ENCODE measurements around the gene TULP4.

The TULP4 gene

DNA sequence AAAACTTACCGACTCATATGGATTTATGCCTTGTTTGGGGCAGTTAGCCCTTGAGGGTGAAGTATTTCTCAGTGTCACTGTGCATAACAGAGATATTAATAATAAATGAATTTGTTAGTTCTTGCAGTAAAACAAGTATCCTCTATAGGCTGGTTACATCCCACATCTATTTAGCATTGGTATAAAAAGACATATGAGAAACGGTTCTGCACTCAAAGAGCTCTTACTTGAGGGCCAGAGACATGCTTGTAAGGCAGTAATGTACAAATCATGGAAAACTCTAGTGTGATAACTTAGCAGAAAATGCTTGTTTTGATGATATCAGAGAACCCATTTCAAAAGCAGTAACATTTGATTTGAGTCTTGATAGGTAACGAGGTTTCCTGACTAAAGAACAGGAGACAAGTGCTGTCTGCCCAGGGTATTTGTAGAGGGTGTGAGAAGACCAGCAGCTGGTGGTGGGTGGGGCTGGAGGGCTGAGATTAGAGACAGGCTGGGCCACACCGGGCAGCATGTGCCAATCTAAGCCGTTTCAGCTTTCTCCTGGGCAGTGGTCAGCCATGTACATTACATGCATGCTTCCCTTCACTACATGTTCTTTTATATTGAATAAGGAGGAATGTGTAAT, 46.3 kb downstream of the TULP4 start:
- peak in 1 of 14 donors; percentile 43 for DNase-seq

DNA sequence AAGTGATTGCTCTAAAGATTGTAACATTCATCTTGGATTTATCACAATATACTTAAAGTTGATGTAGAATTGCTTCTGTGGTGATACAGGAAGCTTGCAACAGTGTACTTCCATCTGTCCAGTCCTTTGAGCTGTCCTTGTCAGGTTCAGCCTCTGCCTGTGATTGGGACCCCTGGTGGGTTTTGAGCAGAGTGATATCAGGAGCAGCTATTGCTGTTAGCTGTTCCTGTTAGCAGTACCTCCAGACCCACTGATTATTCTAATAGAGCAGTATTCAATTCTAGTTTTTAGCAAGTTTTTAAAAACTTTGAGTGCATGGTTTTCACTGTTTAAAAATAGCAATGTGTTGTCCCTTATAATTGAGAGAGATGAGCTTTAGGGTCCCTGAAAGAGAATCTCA, 48.8 kb downstream of the TULP4 start:
- DNase-seq = peak in 1 of 14 donors; percentile 31

DNA sequence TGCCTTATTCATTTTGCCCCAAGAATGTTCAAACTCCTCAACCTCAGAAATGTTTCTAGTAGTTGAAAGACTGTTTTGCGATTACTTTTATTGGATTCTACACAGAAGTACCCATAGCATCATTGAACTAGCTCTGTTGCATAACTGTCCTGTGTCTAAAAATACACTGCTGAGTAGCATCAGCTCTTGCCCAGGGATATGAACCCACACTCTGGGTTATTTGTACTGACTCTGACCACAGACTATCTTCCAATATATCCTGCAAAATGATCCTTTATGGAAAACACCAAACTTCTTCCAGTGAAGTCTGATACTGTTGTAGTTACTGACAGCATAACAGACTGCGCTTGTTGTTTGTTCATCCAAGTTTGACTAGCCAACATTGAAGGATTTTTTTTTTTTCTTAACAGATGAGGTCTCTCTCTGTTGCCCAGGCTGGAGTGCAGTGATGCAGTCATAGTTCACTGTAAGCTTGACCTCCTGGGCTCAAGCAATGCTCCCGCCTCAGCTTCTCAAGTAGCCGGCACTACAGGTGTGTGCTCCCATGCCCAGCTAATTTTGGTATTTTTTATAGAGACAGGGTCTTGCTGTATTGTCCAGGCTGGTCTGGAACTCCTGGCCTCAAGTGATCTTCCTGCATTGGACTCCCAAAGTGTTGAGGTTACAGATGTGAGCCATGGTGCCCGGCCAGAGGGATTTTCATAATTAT, 49.9 kb downstream of the TULP4 start:
- DNase-seq = peak in 1 of 14 donors; percentile 60

DNA sequence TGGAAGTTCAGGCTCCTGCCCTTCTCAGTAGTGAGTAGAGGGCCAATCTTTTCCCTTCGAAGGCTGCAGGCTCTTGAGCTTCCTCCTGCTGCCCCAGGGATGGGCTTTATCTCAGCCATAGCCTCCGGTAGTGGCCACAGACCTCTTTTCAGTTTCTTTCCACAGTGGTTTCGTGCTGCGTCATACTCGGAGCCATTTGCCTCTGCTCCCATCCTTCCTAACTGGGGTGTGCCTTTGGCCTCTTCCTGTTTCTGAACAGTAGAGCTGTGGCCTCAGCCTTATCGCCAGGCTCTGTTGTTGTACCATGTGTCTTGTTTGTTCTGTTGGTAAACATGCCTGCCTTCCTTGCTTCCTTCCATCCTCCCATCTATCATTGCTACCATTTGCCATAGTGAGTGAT, 54.1 kb downstream of the TULP4 start:
- DNase-seq = no peak

DNA sequence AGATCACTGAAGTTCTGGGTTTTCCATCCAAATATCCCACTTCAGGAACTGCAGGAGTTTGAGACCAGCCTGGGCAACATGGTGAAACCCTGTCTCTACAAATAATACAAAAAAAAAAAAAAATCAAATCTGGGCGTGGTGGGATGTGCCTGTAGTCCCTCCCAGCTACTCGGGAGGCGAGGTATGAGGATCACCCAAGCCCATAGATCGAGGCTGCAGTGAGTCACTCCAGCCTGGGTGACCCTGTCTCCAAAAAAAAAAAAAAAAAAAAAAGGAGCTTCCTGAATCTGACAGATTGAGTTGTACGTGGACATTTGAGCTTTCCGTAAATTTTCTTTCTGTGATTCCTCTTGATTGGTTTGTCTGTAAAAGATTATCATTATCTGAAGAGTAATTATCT, 55.6 kb downstream of the TULP4 start:
- no peak for DNase-seq

DNA sequence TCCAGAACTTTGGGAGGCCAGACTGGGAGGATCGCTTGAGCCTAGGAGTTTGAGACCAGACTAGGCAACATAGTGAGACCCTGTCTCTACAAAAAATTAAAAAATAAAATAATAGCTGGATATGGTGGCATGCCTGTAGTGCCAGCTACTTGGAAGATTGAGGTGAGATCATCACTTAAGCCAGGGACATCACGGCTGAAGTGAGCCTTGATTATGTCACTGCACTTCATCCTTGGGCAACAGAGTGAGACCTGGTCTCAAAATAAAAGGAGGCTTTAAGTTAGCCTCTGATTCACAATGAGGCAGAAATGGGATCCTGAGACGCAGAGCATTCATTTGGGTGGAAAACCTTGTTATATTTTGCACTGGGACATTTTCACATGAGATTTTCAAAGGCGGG, 57.0 kb downstream of the TULP4 start:
- DNase-seq = no peak

DNA sequence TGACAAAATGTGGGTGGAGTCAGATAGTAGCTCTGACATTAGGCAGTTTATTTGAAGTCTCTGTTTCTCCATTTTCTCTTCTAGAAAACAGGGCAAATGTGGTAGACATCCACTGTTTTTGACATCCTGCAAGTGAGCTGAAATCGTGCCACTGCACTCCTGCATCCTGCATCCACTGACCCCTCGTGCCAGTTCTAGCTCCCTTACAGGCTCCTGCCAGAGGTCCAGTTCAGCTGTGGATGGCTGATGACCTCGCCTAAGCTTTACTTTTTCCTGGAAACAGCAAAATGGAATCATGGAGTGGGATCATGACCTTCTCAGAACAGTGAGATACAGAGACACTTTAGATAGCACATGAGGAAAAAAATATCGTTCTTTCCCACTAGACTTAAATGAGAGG, 58.5 kb downstream of the TULP4 start:
- no peak for DNase-seq

DNA sequence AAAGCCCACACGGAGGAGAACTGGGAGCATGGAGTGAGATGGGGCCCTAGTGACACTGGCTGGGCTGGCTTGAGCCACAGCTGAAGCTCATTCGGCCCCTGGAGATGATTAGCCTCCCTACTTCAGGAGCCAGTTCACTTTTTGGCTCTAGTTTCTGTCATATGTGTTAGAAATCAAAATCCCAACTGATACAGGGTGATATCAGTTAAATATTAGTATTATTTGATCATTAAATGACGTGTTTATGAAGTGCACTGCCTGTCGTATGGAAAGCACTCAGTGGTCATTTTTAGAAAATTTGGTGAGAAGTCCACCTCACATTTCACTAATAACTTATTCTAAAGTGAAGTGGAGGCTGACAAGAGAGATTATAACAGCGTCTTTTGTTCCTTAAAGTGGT, 59.0 kb downstream of the TULP4 start:
- no peak for DNase-seq

DNA sequence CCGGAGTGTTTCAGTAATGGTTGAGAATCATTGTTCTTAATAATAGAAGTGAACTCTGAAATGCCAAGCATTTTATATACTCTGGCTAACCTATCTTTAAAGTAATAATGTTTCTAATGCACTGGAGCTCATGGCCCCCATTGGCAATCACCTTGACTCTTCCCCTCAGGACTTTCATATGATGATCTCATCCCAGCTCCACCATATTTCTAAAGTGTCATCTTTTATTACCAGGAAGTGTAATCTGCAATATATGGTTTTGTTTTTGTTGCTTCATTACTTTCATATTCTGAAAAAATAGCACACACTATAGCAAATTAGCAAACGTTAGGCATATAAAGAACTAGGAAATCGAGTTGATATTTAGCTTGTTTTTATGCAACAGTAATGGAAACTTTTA, 60.3 kb downstream of the TULP4 start:
- no peak for DNase-seq

DNA sequence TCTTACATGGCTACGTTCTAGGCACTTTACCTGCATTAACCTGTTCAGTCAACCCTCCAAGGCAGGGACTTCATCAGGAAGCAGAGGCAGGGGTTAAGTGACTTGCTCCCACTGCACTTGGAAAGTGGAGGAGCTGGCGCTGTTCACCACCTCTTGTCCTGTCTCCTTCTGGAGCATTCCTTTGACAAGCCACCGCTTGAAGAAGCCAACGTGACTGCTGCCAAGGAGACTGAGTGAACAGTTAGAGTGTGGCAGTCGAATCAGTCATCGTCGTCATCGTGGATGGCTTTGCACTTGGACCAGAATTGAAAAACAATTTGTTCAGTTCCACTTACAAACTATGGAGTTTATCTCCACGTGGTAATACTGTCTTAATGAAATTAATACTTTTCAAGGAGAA, 60.9 kb downstream of the TULP4 start:
- no peak for DNase-seq

DNA sequence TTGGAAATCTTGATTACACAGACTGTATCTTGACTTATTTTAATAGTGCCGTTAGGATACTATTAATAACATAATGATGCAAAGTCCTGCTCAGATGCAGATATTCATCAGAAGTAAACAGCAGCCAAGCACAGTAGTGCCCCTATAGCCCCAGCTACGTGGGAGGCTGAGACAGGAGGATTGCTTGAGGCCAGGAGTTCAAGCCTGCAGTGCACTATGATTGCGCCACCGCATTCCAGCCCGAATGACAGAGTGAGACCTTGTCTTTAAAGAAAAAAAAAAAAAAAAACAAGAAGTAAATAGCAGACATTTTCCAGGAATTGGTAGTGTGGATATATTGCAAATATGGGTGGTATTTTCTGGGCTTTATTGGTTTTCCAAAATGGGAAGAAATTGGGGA, 61.8 kb downstream of the TULP4 start:
- DNase-seq = no peak

DNA sequence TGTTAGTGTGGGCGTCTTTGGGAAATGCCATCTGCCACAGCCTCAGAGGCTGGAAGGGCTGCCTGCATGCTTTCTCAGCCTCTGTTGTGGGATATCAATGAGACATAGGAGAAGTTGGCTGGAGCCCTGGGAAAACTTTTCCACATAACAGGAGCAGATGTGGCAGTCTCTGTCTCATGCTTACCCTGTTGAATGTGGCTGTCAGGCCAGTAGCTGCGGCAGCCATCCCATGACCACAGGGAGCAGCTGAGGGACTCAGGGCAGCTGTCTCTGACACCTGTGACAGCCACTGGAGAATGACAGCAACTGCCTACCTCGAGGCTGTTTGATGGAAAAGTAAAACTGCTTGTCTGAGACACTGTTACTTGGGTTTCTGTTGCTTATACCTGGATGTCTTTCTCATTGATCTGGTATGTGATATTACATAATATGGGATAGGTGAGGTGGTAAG, 64.4 kb downstream of the TULP4 start:
- peak in 2 of 14 donors; percentile 39 to 44 for DNase-seq

DNA sequence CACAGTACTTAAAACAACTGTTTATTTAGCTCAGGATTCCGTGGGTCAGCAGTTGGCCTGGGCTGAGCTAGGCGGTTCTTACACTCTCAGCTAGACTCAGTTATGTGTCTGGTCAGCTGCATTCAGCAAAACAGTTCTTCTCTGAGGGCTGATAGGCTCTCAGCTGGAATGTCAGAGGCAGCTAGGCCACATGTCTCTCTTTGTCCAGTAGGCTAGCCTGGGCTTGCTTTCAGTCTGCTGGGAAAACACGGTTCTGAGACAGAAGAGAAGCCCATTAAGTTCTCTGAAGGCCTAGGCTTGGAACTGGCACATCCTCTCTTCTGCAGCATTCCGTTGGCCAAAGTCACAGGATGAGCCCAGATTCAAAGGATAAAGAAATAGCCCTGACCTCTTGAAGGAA, 65.6 kb downstream of the TULP4 start:
- DNase-seq = peak in 6 of 14 donors; percentile 26 to 60 (median 33)

DNA sequence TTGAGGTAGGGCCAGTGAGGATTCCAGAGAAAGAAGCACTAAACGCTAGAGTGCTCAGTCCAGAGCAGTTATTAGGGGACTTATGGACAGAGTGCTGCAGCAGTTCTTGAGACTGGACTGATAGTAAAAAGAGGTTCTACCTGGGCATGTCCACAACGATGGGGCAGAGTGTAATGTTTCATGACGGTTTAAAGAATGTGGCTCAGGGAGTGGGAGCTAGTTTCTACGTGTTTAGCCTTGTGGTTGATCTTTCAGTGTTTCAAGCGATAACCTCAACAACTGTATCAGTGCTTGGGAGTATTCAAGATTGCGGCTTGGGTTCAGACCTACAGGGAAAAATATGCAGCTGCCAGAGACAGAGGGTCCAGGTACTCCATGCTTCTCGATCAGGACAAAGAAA, 67.1 kb downstream of the TULP4 start:
- DNase-seq = no peak

DNA sequence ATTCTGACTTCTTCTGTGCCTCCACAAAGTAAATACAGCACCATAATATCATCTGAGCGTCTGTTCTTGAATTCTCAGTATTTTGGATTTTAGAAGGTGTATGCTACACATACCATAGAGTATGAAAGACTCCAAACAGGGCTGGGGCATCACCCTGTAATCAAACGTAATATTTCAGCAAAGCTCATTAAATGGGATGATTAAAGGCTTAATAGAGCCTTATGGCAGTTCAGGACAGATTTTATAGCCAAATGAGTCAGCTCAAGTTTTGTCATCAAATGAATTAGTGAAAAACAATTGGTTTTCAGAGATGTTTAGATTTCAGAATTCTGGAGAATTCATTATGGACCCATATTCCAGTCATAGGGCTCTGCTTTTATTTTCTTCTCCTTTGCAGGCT, 68.9 kb downstream of the TULP4 start:
- DNase-seq = no peak

DNA sequence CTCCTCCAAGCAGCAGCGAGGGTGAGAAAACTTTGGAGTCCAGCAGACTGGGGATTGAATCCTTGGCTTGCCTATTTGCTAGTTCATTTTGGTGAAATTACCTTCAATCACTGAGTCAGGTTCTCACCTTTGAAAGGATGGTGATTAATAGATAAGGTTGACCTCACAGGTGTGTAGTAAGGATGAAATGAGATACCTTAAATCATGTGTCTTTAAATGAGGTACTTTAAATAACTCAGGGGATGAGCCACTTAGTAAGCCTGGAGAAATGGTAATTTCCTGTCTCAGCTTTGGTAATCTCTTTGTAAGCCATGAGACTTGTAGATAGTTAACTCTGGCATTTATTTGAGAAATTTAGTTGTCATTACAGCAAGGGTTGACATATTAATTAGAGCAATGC, 70.2 kb downstream of the TULP4 start:
- DNase-seq = no peak

DNA sequence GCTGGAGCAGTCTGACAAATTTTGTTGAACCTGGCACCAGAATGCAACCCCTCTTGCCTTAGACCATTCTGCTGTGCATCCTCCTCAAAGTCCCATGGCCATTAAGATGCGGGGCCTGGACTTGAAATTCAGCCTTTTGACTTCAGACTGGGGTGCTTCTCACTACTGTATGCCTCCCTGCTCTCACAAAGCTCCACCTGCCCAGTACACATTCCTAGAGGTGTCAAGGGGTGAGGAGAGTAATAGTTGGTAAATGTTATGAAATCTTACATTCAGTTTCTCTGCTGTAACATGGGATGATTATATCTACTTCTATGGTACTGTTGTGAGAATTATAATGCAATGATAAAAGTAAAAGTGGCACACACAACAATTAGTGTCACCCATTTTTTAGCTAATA, 70.8 kb downstream of the TULP4 start:
- DNase-seq = no peak

DNA sequence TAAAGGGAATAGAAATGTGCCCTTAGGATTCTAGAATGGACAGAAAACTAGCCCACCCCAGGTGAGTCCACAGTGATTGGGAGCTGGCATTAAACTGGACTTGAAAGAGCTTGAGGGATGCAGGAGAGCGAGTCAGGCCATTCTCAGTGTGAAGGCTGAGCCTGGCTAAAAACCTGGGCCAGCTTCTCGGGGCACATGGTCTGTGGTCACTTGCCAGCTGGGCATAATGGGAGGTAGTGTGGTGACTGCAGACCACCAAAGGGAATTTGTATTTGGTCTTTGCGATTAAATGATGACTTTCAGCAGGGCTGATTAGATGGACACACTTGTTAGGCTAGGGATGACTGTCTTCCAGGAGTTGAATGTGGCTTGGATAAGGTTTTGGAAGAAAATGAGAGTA, 71.3 kb downstream of the TULP4 start:
- DNase-seq = no peak

DNA sequence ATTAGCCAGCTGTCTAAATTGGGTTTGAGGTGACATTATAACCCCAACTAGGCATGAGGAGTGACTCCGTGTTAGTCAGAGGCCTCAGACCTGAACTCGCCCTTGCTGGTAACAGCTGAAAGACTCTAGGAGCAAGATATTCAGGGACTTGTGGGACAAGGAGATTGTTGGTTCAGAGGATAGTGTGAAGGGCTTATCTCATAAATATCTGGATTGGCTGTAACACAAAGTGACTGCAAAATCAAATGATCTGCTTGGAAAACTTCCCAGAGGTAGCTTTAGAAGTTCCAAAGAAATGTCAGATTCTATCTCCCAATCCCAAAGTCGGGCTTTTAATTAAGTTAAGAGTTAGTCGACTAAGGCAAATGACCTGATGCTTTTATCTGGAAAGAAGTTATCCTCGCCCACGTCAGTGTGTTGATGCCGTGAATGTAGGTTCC, 72.4 kb downstream of the TULP4 start:
- no peak for DNase-seq

DNA sequence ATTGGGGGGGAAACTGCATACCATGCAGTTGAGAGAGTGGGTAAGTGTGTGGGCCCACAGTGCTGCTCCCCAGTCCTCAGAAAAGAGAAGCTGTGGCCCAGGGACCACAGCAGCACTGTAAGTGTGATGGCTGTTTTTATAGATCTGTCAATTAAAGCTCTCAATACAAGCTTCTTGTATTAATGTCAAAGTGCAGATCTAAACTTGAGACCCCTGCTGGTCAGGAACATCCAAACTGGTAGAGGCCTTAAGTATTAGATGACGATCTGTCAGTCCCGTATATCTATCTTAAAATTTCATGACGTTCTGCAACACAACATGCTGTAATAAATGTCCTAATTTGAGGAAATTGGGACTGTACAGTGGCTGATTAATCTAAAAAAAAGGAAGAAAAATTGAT, 74.8 kb downstream of the TULP4 start:
- no peak for DNase-seq

DNA sequence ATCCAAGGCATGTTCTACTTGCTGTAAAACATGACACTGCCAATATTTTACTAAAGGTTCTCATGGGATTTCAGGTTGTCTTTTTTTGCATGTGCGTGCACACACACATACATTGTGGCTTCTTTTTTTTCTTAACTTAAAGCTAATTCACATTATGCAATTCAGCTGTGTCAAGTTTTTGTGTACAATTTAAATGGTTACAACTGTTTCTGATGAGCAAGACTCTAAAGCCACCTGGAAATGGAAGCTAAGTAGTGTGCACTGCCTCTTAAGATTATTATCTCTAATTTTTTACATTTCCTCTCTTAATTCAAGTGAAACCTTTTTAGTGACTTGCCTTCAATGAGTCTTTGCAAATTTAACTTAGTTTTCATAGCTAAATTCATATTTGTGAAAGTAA, 75.3 kb downstream of the TULP4 start:
- no peak for DNase-seq

DNA sequence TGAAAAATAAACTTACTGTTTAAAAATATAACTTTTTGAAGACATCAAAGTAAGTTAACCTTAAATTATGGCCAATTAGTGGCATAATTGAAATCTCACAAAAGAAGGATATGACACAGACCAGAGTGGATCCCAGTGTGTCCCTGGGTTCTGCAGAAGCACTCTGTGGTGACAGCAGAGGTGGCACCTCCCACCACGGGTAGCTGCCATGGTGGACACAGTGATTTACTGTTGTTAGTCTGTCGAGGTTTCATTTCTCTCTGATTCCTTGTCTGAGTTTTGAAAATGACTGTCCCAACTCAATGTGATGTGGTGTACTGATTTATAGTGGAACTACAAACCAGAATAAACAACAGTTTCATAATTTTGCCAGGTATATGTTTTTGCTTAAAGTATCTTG, 76.5 kb downstream of the TULP4 start:
- no peak for DNase-seq

DNA sequence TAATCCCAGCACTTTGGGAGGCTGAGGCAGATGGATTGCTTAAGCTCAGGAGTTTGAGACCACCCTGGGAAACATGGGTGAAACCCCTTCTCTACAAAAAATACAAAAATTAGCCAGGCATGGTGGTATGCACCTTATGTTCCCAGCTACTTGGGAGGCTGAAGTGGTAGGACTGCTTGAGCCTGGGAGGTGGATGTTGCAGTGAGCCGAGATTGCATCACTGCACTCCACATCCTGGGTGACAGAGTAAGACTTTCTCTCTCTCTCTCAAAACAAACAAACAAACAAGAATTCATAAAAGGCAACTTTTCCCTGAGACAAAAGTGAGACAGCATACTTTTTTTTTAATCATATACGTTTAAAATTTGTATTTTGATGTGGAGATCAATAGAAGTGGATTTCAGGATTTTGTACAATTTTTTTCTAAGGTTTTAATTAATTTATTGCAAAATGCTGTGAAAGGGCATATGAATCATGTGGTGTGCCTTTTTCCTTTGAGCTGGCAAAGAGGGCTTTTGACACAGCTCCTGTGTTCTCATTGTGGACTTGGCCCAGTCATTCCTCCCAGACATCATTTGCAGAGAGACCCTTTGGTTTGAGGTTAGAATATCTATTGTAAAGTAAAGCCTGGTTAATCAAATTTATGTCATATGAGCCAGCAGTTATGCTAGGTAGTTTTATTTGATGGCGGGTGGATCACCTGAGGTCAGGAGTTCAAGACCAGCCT, 77.1 kb downstream of the TULP4 start:
- no peak for DNase-seq

DNA sequence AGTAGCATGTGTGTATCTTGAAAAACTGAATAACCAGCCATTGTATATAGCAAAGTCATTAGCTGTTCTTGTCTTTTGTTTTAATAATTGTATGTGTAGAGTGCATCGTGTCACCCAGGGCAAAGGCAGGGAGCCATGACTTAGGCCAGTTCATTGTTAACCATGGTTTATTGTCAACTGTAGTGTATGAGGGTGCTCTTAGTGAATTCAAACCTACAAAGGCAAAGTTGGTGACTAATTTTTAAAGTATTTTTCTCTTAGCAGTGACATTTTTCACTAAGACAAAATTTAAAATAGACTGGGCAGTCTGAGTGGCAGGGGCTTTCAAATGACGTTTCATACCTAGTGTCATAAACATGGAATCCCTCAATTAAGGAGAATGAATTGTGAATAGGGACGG, 79.0 kb downstream of the TULP4 start:
- no peak for DNase-seq

Measured in C1 segment of cervical spinal cord (tissue), 14 donors.